Fibroblast of lung (primary cell): Measurements from ENCODE around the gene ZDHHC4. TPM values are rescaled to one million over a fixed set of nuclear protein-coding genes. Genes with fewer than 3 reads are reported as not detected.
A peak's percentile ranks its signal among the peaks of the same experiment; 100 is the strongest.

Experiments used
- DNase-seq, 2 donors: peaks; one replicate each; pipeline versions ENCODE4 v3.0.0 to v3.0.0-alpha.2; 2010; ENCODE audit warnings: low read depth in 2 of 2
- H2AFZ ChIP-seq: 2 replicates; pipeline ENCODE4 v1.5.1; 2012; ENCODE audit warnings: low read length, control low read depth, inconsistent platforms
- H3K27ac ChIP-seq: 2 replicates; pipeline ENCODE4 v1.5.1; 2011; ENCODE audit warnings: low read length, control low read depth; ENCODE audit not compliant: insufficient read depth
- H3K27me3 ChIP-seq: 2 replicates; pipeline ENCODE4 v1.5.1; 2011; ENCODE audit warnings: mild to moderate bottlenecking, low read length; ENCODE audit not compliant: control insufficient read depth, insufficient read depth
- H3K36me3 ChIP-seq: 2 replicates; pipeline ENCODE4 v1.5.1; 2011; ENCODE audit warnings: low read length; ENCODE audit not compliant: control insufficient read depth, insufficient read depth
- H3K4me1 ChIP-seq: 2 replicates; pipeline ENCODE4 v1.5.1; 2011; ENCODE audit warnings: low read length; ENCODE audit not compliant: control insufficient read depth, insufficient read depth; ENCODE audit errors: extremely low read depth
- H3K4me2 ChIP-seq: 2 replicates; pipeline ENCODE4 v1.5.1; 2011; ENCODE audit warnings: low read length, control low read depth; ENCODE audit not compliant: insufficient read depth; ENCODE audit errors: extremely low read depth
- H3K4me3 ChIP-seq, 4 experiments: fragments of 200-600 bp in 1 of 4; sonication (generic) in 1 of 4; replicated peaks in 1 of 4; 2 replicates each; pipeline ENCODE4 v1.5.1; 2011 to 2016; ENCODE audit warnings: low read length in 4 of 4, low read depth in 3 of 4, mild to moderate bottlenecking in 3 of 4, control low read depth in 2 of 4, inconsistent platforms in 1 of 4, mixed read lengths in 1 of 4; ENCODE audit not compliant: insufficient read depth in 1 of 4; ENCODE audit errors: control extremely low read depth in 1 of 4
- H3K79me2 ChIP-seq: 2 replicates; pipeline ENCODE4 v1.5.1; 2012; ENCODE audit warnings: mild to moderate bottlenecking, low read length, inconsistent platforms; ENCODE audit not compliant: control insufficient read depth, insufficient read depth
- H3K9ac ChIP-seq: 2 replicates; pipeline ENCODE4 v1.5.1; 2011; ENCODE audit warnings: mild to moderate bottlenecking, low read length, control low read depth; ENCODE audit not compliant: insufficient read depth
- H3K9me3 ChIP-seq: 2 replicates; pipeline ENCODE4 v1.5.1; 2012; ENCODE audit warnings: low read depth, low read length; ENCODE audit not compliant: control insufficient read depth, insufficient read depth
- H4K20me1 ChIP-seq: 2 replicates; pipeline ENCODE4 v1.5.1; 2011; ENCODE audit warnings: low read length; ENCODE audit not compliant: control insufficient read depth, insufficient read depth; ENCODE audit errors: extremely low read depth
- EZH2 ChIP-seq: IDR thresholded peaks from 2 replicates; pipeline ENCODE4 v1.5.1; 2012; ENCODE audit warnings: low read length, control low read depth, mild to moderate bottlenecking; ENCODE audit errors: missing control alignments
- polyA plus RNA-seq, 2 donors: library from polyadenylated mRNA; depleted of rRNA in 1 of 2; stranded (reverse) in 1 of 2; unstranded in 1 of 2; fragments of >200 nt; gene quantifications; 2 replicates each; pipeline ENCODE4 v1.2.1, GENCODE V29; 2011 to 2012; ENCODE audit warnings: missing spikeins in 1 of 2
- total RNA-seq: library from RNA; depleted of rRNA; stranded (reverse); fragments of >200 nt; gene quantifications from 2 replicates; pipeline ENCODE4 v1.2.1, GENCODE V29; 2014
- TF ChIP-seq, protein P1 (sequence below), 2 donors: IDR thresholded peaks in 1 of 2; conservative IDR thresholded peaks in 1 of 2; 1 replicate in 1 of 2; 2 replicates in 1 of 2; pipeline ENCODE4 v1.5.1; 2011 to 2012; ENCODE audit warnings: low read length in 2 of 2, control low read depth in 1 of 2, inconsistent platforms in 1 of 2, low read depth in 1 of 2, mild to moderate bottlenecking in 1 of 2

The ZDHHC4 gene
- total and polyA plus RNA-seq, 2 donors (not counting 1 experiment from before 2014, with no cell fraction given): 65.2 to 89.5 TPM

DNA sequence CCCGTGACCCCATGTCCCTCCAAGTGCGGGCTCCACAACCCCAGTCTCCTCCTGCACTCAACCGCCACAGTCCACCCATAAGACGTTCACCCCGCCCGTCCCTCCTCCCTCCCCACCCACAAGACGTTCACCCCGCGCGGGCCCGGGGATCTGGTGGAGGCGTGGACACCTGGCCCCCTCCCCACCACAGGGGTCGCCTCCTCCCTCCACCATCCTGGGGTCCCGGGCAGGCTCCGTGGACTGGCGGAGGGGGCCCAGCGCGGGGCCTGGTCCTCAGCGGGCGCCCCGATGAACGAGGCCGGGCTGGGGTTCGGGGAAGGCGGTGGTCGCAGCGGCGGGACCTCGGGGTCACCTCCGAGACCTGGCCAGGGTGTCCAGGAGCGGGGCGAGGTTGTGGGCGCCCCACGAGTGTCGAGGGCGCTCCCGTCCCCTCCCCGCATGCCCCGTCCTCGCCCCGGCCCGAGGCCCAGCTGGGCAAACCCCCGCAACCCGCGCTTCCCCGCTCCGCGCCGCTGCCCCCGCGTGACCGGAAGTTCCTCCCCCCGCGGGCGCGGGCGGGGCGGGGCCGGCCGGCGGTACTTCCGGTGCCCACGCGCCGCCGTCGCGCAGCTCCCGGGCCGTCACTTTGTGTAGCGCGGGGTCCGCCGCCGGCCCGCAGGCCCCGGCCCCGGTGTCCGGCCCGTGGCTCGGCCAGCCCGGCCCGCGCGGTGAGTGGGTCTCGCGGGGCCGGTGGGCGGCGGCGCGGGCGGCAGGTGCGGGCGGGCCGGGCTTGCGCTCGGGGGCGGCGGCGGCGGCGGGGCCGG lies 59.7 kb downstream of the ZDHHC4 start, which contains the start of gene ZNF316:
TSS of gene ZNF316 (plus strand) at position 578 of the 803 bp plus-strand sequence. CDS start 5,092 bp downstream, outside the sequence.
- Histone ChIP-seq H4K20me1 (no peaks in the 10 kb centered on the region), H3K4me1 (no peaks in the 10 kb centered on the region), H3K27ac (peak within 1 kb of the TSS; percentile 62), H3K9me3 (no peaks in the 10 kb centered on the region), H3K36me3 (peaks cover 4% of the 10 kb centered on the region), H3K4me2 (peak within 1 kb of the TSS; percentile 90), H2AFZ (peak within 1 kb of the TSS; percentile 16), H3K79me2 (peaks cover 25% of the 10 kb centered on the region), H3K4me3 (peak within 1 kb of the TSS; percentile 65 to 78 (median 74)), H3K27me3 (no peaks in the 10 kb centered on the region), H3K9ac (peak within 1 kb of the TSS; percentile 85)
- TF ChIP-seq, protein P1, sequence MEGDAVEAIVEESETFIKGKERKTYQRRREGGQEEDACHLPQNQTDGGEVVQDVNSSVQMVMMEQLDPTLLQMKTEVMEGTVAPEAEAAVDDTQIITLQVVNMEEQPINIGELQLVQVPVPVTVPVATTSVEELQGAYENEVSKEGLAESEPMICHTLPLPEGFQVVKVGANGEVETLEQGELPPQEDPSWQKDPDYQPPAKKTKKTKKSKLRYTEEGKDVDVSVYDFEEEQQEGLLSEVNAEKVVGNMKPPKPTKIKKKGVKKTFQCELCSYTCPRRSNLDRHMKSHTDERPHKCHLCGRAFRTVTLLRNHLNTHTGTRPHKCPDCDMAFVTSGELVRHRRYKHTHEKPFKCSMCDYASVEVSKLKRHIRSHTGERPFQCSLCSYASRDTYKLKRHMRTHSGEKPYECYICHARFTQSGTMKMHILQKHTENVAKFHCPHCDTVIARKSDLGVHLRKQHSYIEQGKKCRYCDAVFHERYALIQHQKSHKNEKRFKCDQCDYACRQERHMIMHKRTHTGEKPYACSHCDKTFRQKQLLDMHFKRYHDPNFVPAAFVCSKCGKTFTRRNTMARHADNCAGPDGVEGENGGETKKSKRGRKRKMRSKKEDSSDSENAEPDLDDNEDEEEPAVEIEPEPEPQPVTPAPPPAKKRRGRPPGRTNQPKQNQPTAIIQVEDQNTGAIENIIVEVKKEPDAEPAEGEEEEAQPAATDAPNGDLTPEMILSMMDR (conservative IDR thresholded peaks at IDR 0.05 in 1 of 2, IDR thresholded peaks at IDR 0.05 in 1 of 2; ENCODE audit: low read depth in 1 of 2, low read length in 2 of 2): no peak
- TF ChIP-seq EZH2: no peak
- DNase-seq: peak; percentile 41 to 42

DNA sequence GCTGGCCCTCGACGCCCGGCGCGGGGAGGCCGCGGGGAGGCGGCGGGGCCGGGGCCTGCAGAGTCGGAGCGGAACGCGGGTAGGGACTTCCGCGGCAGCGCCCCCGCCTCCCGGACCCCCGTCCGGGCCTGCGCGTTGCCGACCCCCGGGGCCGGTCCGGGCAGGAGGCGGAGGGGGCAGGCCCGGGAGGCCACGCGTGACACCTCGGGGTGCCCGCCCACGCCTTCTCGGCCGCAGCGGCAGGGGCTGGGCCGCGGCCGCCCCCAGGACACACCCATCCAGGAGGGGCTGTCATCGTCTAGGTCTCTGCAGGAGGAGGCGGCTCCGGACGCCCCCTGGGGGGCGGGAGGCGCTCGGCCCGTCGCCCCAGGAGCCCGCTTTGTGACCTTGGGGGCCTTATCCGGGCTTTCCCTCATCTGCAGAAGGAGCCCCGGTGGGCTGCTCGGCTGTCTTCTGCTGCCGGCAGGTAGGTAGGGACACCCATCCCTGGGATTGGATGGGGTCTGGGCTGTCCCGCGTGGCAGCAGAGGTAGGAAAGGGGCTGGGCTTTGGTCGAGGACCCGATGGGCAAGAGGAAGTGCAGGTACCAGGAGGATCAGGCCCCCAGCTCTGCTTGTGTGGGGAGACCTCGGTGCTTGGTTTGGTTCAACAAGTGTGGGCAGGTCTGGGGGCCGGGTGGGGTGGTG lies 60.4 kb downstream of the ZDHHC4 start:
- H3K79me2 ChIP-seq: peaks cover 25% of the 10 kb centered on the region
- TF ChIP-seq EZH2: no peak
- TF ChIP-seq, protein P1 (conservative IDR thresholded peaks at IDR 0.05 in 1 of 2, IDR thresholded peaks at IDR 0.05 in 1 of 2; ENCODE audit: low read depth in 1 of 2, low read length in 2 of 2): peak; percentile 11 to 15
- DNase-seq: peak in 1 of 2 donors; percentile 14
- H3K36me3 ChIP-seq: peaks cover 8% of the 10 kb centered on the region
- peak overlapping the region; percentile 62 for H3K9ac ChIP-seq
- H3K4me3 ChIP-seq: peak overlapping the region; percentile 65 to 76 (median 68)
- H3K27ac ChIP-seq: peak overlapping the region; percentile 8
- no peaks in the 10 kb centered on the region for H3K9me3 ChIP-seq
- H3K4me2 ChIP-seq: peak overlapping the region; percentile 90
- H2AFZ ChIP-seq: no peak overlapping the region
- H3K4me1 ChIP-seq: no peaks in the 10 kb centered on the region
- H4K20me1 ChIP-seq: no peaks in the 10 kb centered on the region
- no peaks in the 10 kb centered on the region for H3K27me3 ChIP-seq

Other genes starting within 250 kb of the ZDHHC4 start
- 19.8 and 20.1 TPM in 2 replicates for gene FAM220A, start 228.5 kb upstream of the ZDHHC4 start, total RNA-seq
- 15.5 and 22.5 TPM in 2 replicates for gene FAM220A, start 228.5 kb upstream of the ZDHHC4 start, polyA plus RNA-seq
- gene RAC1, start 202.9 kb upstream of the ZDHHC4 start, total RNA-seq: 39.3 and 55.8 TPM in 2 replicates
- 685 and 743 TPM in 2 replicates for gene RAC1, start 202.9 kb upstream of the ZDHHC4 start, polyA plus RNA-seq
- 12.1 and 22.6 TPM in 2 replicates for gene DAGLB, start 129.5 kb upstream of the ZDHHC4 start, total RNA-seq
- gene DAGLB, start 129.5 kb upstream of the ZDHHC4 start, polyA plus RNA-seq: 14.5 and 17.3 TPM in 2 replicates
- gene KDELR2, start 93.3 kb upstream of the ZDHHC4 start, total RNA-seq: 130 and 177 TPM in 2 replicates
- 281 and 365 TPM in 2 replicates for gene KDELR2, start 93.3 kb upstream of the ZDHHC4 start, polyA plus RNA-seq
- gene GRID2IP, start 26.0 kb upstream of the ZDHHC4 start, total RNA-seq: not detected in 2 replicates
- gene GRID2IP, start 26.0 kb upstream of the ZDHHC4 start, polyA plus RNA-seq: not detected in 2 replicates
- 7.1 and 9.0 TPM in 2 replicates for gene INTS15, start 12.6 kb downstream of the ZDHHC4 start, total RNA-seq
- 11.7 and 18.3 TPM in 2 replicates for gene INTS15, start 12.6 kb downstream of the ZDHHC4 start, polyA plus RNA-seq
- 0.66 and 4.4 TPM in 2 replicates for gene ZNF853, start 38.2 kb downstream of the ZDHHC4 start, total RNA-seq
- 0.05 and 0.43 TPM in 2 replicates for gene ZNF853, start 38.2 kb downstream of the ZDHHC4 start, polyA plus RNA-seq
- 13.0 and 13.9 TPM in 2 replicates for gene ZNF316, start 59.9 kb downstream of the ZDHHC4 start, total RNA-seq
- gene ZNF316, start 59.9 kb downstream of the ZDHHC4 start, polyA plus RNA-seq: 4.5 and 5.1 TPM in 2 replicates
- gene ZNF12, start 129.5 kb downstream of the ZDHHC4 start, total RNA-seq: 17.8 and 19.0 TPM in 2 replicates
- gene ZNF12, start 129.5 kb downstream of the ZDHHC4 start, polyA plus RNA-seq: 10.9 and 15.9 TPM in 2 replicates
- gene RSPH10B2, start 176.6 kb downstream of the ZDHHC4 start, total RNA-seq: 0.51 and 0.66 TPM in 2 replicates
- gene RSPH10B2, start 176.6 kb downstream of the ZDHHC4 start, polyA plus RNA-seq: 0.02 TPM in 1 of 2 replicates, not detected in the other
- 40.1 and 44.4 TPM in 2 replicates for gene CCZ1B, start 248.8 kb downstream of the ZDHHC4 start, total RNA-seq
- 45.0 and 49.6 TPM in 2 replicates for gene CCZ1B, start 248.8 kb downstream of the ZDHHC4 start, polyA plus RNA-seq